SK-N-SH treated with all-trans-retinoic acid at 6 μM for 48 hours (cell line): Measurements from ENCODE around the gene KDM4B.

Experiments used
- ATAC-seq: fragments of 200-7000 bp; cut with Tn5 transposase; 3 replicates; pipeline ENCODE4 v1.9.1; 2020; ENCODE audit warnings: mild to moderate bottlenecking, moderate library complexity
- ARNTL ChIP-seq: fragments of 450-650 bp; formaldehyde crosslinking; IDR thresholded peaks from 2 replicates; pipeline ENCODE4 v1.5.0; 2020; ENCODE audit warnings: low read depth, mild to moderate bottlenecking, moderate library complexity, borderline replicate concordance
- BACH2 ChIP-seq: fragments of 250-450 bp; sonication (Bioruptor Pico); IDR thresholded peaks from 2 replicates; pipeline ENCODE4 v1.9.0; 2021; ENCODE audit warnings: mild to moderate bottlenecking, borderline replicate concordance
- CSDC2 ChIP-seq: fragments of 250-450 bp; sonication (Bioruptor Pico); IDR thresholded peaks from 2 replicates; pipeline ENCODE4 v1.5.0; 2020; ENCODE audit warnings: mild to moderate bottlenecking, moderate library complexity
- CSRNP3 ChIP-seq: fragments of 250-450 bp; sonication (Bioruptor Pico); IDR thresholded peaks from 2 replicates; pipeline ENCODE4 v1.5.1; 2021; ENCODE audit warnings: mild to moderate bottlenecking, moderate library complexity
- ESRRG ChIP-seq: fragments of 250-450 bp; sonication (Bioruptor Pico); IDR thresholded peaks from 2 replicates; pipeline ENCODE4 v1.6.1; 2021; ENCODE audit warnings: mild to moderate bottlenecking
- GLIS3 ChIP-seq: fragments of 250-450 bp; sonication (Bioruptor Pico); IDR thresholded peaks from 2 replicates; pipeline ENCODE4 v1.5.0; 2020; ENCODE audit warnings: mild to moderate bottlenecking, moderate library complexity
- ISL1 ChIP-seq: fragments of 250-450 bp; sonication (Bioruptor Pico); IDR thresholded peaks from 2 replicates; pipeline ENCODE4 v2.1.2; 2022; ENCODE audit warnings: mild to moderate bottlenecking, moderate library complexity
- OSR1 ChIP-seq: fragments of 250-450 bp; sonication (Bioruptor Pico); IDR thresholded peaks from 2 replicates; pipeline ENCODE4 v1.8.0; 2022; ENCODE audit warnings: moderate library complexity, mild to moderate bottlenecking, inconsistent platforms
- PPARA ChIP-seq: fragments of 250-450 bp; sonication (Bioruptor Pico); IDR thresholded peaks from 2 replicates; pipeline ENCODE4 v1.5.0; 2020; ENCODE audit warnings: mild to moderate bottlenecking, borderline replicate concordance
- TCF4 ChIP-seq: fragments of 250-450 bp; sonication (Bioruptor Pico); IDR thresholded peaks from 2 replicates; pipeline ENCODE4 v1.8.0; 2021; ENCODE audit warnings: mild to moderate bottlenecking, moderate library complexity, borderline replicate concordance
- TSHZ2 ChIP-seq: fragments of 250-450 bp; sonication (Bioruptor Pico); IDR thresholded peaks from 2 replicates; pipeline ENCODE4 v1.5.0; 2020; ENCODE audit warnings: mild to moderate bottlenecking, moderate library complexity
- ZC3H10 ChIP-seq: fragments of 250-450 bp; sonication (Bioruptor Pico); IDR thresholded peaks from 2 replicates; pipeline ENCODE4 v1.5.1; 2021; ENCODE audit warnings: mild to moderate bottlenecking, moderate library complexity
- ZFP3 ChIP-seq: fragments of 250-450 bp; sonication (Bioruptor Pico); IDR thresholded peaks from 2 replicates; pipeline ENCODE4 v1.5.0; 2020; ENCODE audit warnings: mild to moderate bottlenecking, moderate library complexity
- ZFP30 ChIP-seq: fragments of 450-650 bp; formaldehyde crosslinking; IDR thresholded peaks from 2 replicates; pipeline ENCODE4 v1.5.0; 2022; ENCODE audit warnings: mild to moderate bottlenecking, moderate library complexity
- ZNF70 ChIP-seq: fragments of 450-650 bp; formaldehyde crosslinking; IDR thresholded peaks from 2 replicates; pipeline ENCODE4 v1.5.0; 2020; ENCODE audit warnings: mild to moderate bottlenecking, moderate library complexity
- ZNF8 ChIP-seq: fragments of 450-650 bp; formaldehyde crosslinking; IDR thresholded peaks from 2 replicates; pipeline ENCODE4 v1.5.0; 2020; ENCODE audit warnings: mild to moderate bottlenecking, moderate library complexity
- TF ChIP-seq, protein P1 (sequence below): fragments of 250-450 bp; sonication (Bioruptor Pico); IDR thresholded peaks from 2 replicates; pipeline ENCODE4 v1.5.1; 2020; ENCODE audit warnings: low read depth, mild to moderate bottlenecking, moderate library complexity
- TF ChIP-seq, protein P2 (sequence below): fragments of 250-450 bp; sonication (Bioruptor Pico); IDR thresholded peaks from 2 replicates; pipeline ENCODE4 v1.8.0; 2020; ENCODE audit warnings: mild to moderate bottlenecking, moderate library complexity, borderline replicate concordance

KDM4B gene

GRCh38 chr19:4981681-4981958 lies 12.7 kb downstream of the KDM4B start:
- TF ChIP-seq ZC3H10 (CRISPR knock-in tag) (no peak), ESRRG (CRISPR knock-in tag) (no peak)
- no peak for ATAC-seq

DNA sequence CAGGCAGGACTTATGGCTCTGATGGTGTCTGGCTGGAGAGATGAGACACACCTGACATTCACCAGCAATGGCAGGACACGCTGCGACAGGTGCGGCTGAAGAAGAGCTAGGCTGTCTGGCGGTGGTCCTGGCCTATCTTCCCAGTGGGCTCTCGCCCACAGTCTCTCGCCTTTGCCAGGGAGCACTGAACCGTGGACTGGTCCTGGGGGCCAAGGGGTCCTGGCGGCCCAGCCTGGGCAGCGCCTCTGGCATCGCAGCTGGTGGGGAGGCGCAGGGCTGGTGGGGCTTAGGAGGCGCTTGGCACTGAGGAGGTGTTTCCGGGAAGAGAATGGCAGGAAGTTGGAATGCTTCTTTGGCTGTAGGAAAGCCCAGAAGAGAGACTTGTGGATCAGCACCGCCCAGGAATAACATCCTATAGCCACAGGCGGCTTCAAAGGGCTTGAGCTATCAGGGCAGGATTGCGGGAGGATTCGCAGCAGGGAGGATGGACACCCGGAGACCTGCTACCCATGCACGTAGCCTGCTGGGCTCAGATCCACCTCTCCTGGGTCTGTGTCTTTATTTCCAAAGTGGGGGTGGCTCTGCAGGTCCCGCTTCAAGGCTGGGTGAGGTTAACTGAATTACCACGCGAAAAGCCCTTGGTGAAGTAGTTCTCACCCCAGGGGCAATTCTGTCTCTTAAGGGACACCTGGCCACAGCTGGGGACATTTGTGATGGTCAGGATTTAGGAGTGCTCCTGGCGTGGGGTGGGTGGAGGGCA lies 14.6 kb downstream of the KDM4B start:
- no peak for TF ChIP-seq ZNF8 (CRISPR knock-in tag)
- no peak for TF ChIP-seq ZC3H10 (CRISPR knock-in tag)
- TF ChIP-seq OSR1 (CRISPR knock-in tag): no peak
- no peak for TF ChIP-seq TCF4 (CRISPR knock-in tag)
- no peak for TF ChIP-seq ZFP3 (CRISPR knock-in tag)
- no peak for TF ChIP-seq CSDC2 (CRISPR knock-in tag)
- TF ChIP-seq PPARA: no peak
- no peak for TF ChIP-seq GLIS3
- TF ChIP-seq CSRNP3 (CRISPR knock-in tag): no peak
- no peak for TF ChIP-seq ISL1
- no peak for TF ChIP-seq TSHZ2
- no peak for TF ChIP-seq ZNF70
- no peak for TF ChIP-seq BACH2 (CRISPR knock-in tag)
- TF ChIP-seq, protein P1, sequence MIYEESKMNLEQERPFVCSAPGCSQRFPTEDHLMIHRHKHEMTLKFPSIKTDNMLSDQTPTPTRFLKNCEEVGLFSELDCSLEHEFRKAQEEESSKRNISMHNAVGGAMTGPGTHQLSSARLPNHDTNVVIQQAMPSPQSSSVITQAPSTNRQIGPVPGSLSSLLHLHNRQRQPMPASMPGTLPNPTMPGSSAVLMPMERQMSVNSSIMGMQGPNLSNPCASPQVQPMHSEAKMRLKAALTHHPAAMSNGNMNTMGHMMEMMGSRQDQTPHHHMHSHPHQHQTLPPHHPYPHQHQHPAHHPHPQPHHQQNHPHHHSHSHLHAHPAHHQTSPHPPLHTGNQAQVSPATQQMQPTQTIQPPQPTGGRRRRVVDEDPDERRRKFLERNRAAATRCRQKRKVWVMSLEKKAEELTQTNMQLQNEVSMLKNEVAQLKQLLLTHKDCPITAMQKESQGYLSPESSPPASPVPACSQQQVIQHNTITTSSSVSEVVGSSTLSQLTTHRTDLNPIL: no peak
- no peak for TF ChIP-seq ESRRG (CRISPR knock-in tag)
- no peak for ATAC-seq

DNA sequence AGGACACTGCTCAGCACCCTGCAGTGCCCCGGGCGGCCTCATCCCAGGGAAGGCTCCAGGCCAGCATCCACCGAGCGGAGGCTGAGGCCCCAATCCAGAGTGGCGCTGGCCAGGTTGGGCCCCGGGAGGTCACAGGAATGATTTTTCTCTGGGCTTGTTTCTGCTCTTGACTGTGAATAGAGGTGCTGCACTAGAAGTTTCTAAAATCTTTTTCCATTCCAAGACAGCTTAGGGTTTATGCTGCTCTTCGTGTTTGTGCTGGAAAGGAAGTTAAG lies 15.1 kb downstream of the KDM4B start:
- TF ChIP-seq ESRRG (CRISPR knock-in tag): no peak
- TF ChIP-seq TCF4 (CRISPR knock-in tag): no peak
- no peak for TF ChIP-seq ZNF70
- TF ChIP-seq ZNF8 (CRISPR knock-in tag): no peak
- TF ChIP-seq ARNTL (CRISPR knock-in tag): no peak
- TF ChIP-seq ZC3H10 (CRISPR knock-in tag): no peak
- no peak for TF ChIP-seq ZFP30
- no peak for TF ChIP-seq OSR1 (CRISPR knock-in tag)
- TF ChIP-seq, protein P2, sequence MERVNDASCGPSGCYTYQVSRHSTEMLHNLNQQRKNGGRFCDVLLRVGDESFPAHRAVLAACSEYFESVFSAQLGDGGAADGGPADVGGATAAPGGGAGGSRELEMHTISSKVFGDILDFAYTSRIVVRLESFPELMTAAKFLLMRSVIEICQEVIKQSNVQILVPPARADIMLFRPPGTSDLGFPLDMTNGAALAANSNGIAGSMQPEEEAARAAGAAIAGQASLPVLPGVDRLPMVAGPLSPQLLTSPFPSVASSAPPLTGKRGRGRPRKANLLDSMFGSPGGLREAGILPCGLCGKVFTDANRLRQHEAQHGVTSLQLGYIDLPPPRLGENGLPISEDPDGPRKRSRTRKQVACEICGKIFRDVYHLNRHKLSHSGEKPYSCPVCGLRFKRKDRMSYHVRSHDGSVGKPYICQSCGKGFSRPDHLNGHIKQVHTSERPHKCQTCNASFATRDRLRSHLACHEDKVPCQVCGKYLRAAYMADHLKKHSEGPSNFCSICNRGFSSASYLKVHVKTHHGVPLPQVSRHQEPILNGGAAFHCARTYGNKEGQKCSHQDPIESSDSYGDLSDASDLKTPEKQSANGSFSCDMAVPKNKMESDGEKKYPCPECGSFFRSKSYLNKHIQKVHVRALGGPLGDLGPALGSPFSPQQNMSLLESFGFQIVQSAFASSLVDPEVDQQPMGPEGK (CRISPR knock-in tag): no peak
- TF ChIP-seq ZFP3 (CRISPR knock-in tag): no peak
- TF ChIP-seq BACH2 (CRISPR knock-in tag): no peak
- TF ChIP-seq, all 23 proteins: peak for 0
- no peak for ATAC-seq

GRCh38 chr19:4984438-4984990 lies 15.6 kb downstream of the KDM4B start:
- TF ChIP-seq ESRRG (CRISPR knock-in tag) (no peak), CSDC2 (CRISPR knock-in tag) (no peak)
- no peak for ATAC-seq

GRCh38 chr19:4985551-4985991 lies 16.7 kb downstream of the KDM4B start:
- ATAC-seq: no peak
- TF ChIP-seq TSHZ2: no peak
- TF ChIP-seq, protein P2 (CRISPR knock-in tag): no peak
